Esophagus squamous epithelium (tissue), 4 donors: ENCODE data around the gene DUSP9.

Experiments used
- CTCF ChIP-seq, 6 experiments: fragments of 450-650 bp in 4 of 6; fragments of 200-600 bp in 2 of 6; sonication (generic) in 2 of 6; IDR thresholded peaks; one replicate each; pipeline ENCODE4 v1.5.1; 2016 to 2019; ENCODE audit warnings: antibody characterized with exemption in 6 of 6, mild to moderate bottlenecking in 4 of 6, moderate library complexity in 4 of 6
- POLR2A ChIP-seq, 4 donors: fragments of 450-650 bp; IDR thresholded peaks; one replicate each; pipeline ENCODE4 v1.6.1; 2017; ENCODE audit warnings: antibody characterized with exemption in 4 of 4, mild to moderate bottlenecking in 4 of 4, moderate library complexity in 3 of 4

- no peak for TF ChIP-seq CTCF (IDR thresholded peaks at IDR 0.05)
- TF ChIP-seq POLR2A (IDR thresholded peaks at IDR 0.05) = no peak
Observed at GRCh38 chrX:153638041-153638371, 9.0 kb upstream of the DUSP9 start.
